K562 (cell line): ENCODE data around the gene DHX40. TPM values are rescaled to one million over a fixed set of nuclear protein-coding genes. Genes with fewer than 3 reads are reported as not detected.

Source experiments
- CTCF ChIP-seq, 3 experiments: IDR thresholded peaks in 2 of 3; conservative IDR thresholded peaks in 1 of 3; 2 replicates each; pipeline ENCODE4 v1.5.1; 2011 to 2012; ENCODE audit warnings: low read length in 3 of 3, mild to moderate bottlenecking in 3 of 3, control low read depth in 2 of 3, improper control_type of control experiment in 1 of 3, inconsistent platforms in 1 of 3, low read depth in 1 of 3, mixed read lengths in 1 of 3, moderate library complexity in 1 of 3; ENCODE audit not compliant: insufficient read depth in 2 of 3
- FOXK2 ChIP-seq, 2 experiments: fragments of 450-650 bp; IDR thresholded peaks in 1 of 2; conservative IDR thresholded peaks in 1 of 2; 2 replicates each; pipeline ENCODE4 v1.6.1; 2016; ENCODE audit warnings: low read depth in 2 of 2, mild to moderate bottlenecking in 1 of 2
- FOXM1 ChIP-seq, 2 experiments: fragments of 450-650 bp in 1 of 2; sonication (generic) in 1 of 2; formaldehyde crosslinking in 1 of 2; IDR thresholded peaks; 2 replicates each; pipeline versions ENCODE4 v1.6.1 to v1.9.0; 2017 to 2022; ENCODE audit warnings: low read depth in 2 of 2, mild to moderate bottlenecking in 2 of 2, missing genetic modification reagents in 1 of 2, moderate library complexity in 1 of 2
- FOXP4 ChIP-seq: sonication (generic); formaldehyde crosslinking; IDR thresholded peaks from 2 replicates; pipeline ENCODE4 v1.8.0; 2022; ENCODE audit warnings: mild to moderate bottlenecking, missing genetic modification reagents, borderline replicate concordance
- KDM1A ChIP-seq, 2 experiments: fragments of 450-650 bp; IDR thresholded peaks; 2 replicates each; pipeline ENCODE4 v1.6.1; 2016; ENCODE audit warnings: mild to moderate bottlenecking in 2 of 2
- REST ChIP-seq, 2 experiments: fragments of 450-650 bp; formaldehyde crosslinking in 1 of 2; IDR thresholded peaks; 2 replicates each; pipeline versions ENCODE4 v1.4.0 to v1.6.1; 2014 to 2020; ENCODE audit warnings: mild to moderate bottlenecking in 2 of 2, borderline replicate concordance in 1 of 2, low read depth in 1 of 2
- TOE1 ChIP-seq, 2 experiments: fragments of 450-650 bp in 1 of 2; sonication (generic) in 1 of 2; formaldehyde crosslinking in 1 of 2; IDR thresholded peaks; 2 replicates each; pipeline versions ENCODE4 v1.7.1 to v1.8.0; 2016 to 2022; ENCODE audit warnings: borderline replicate concordance in 2 of 2, mild to moderate bottlenecking in 2 of 2, antibody characterized with exemption in 1 of 2, inconsistent platforms in 1 of 2, low read depth in 1 of 2, missing genetic modification reagents in 1 of 2, moderate library complexity in 1 of 2
- ZFP36 ChIP-seq: fragments of 150-350 bp; IDR thresholded peaks from 2 replicates; pipeline ENCODE4 v1.6.1; 2018; ENCODE audit warnings: low read length, low read depth; ENCODE audit not compliant: partially characterized antibody
- polyA plus RNA-seq, 8 experiments: library from polyadenylated mRNA; depleted of rRNA in 4 of 8; stranded (reverse) in 5 of 8; unstranded in 3 of 8; fragments of >200 nt; fragmentation: Nextera tagmentation in 2 of 8; fragmentation: Illumina TruSeq in 1 of 8; extraction: Ambion mirVana in 2 of 8; extraction: Trizol in 1 of 8; gene quantifications; 2 replicates each; pipeline versions ENCODE4 v1.2.1 to v1.2.3, GENCODE V29; 2011 to 2014; ENCODE audit warnings: inconsistent platforms in 1 of 8, missing spikeins in 1 of 8
- total RNA-seq, 7 experiments: library from RNA; depleted of rRNA in 6 of 7; stranded (reverse); fragments of >200 nt in 6 of 7; fragmentation: Illumina TruSeq in 2 of 7; extraction: Trizol in 2 of 7; gene quantifications; 2 replicates each; pipeline versions ENCODE4 v1.2.1 to v1.2.3, GENCODE V29; 2011 to 2021; ENCODE audit warnings: low replicate concordance in 1 of 7

The DHX40 gene
- total and polyA plus RNA-seq, 9 of the 15 experiments (the other 6 are each of a cell fraction or from before 2014, with no cell fraction given), result 7.2 to 38.6 (median 18.7) TPM

GRCh38 chr17:59561042-59561441 lies 4.4 kb upstream of the DHX40 start (continued):
- TF ChIP-seq REST (IDR thresholded peaks at IDR 0.05; ENCODE audit: borderline replicate concordance), result peak; percentile 36; the same call in 1 of the 2 replicates
- no peak for TF ChIP-seq REST (CRISPR knock-in tag; IDR thresholded peaks at IDR 0.05; ENCODE audit: low read depth)
- no peak for TF ChIP-seq TOE1 (IDR thresholded peaks at IDR 0.05; ENCODE audit: borderline replicate concordance)
- no peak for TF ChIP-seq TOE1 (CRISPR knock-in tag; IDR thresholded peaks at IDR 0.05; ENCODE audit: borderline replicate concordance, low read depth)
- TF ChIP-seq KDM1A (IDR thresholded peaks at IDR 0.05), result 0 out of 4 replicates have a peak, but pooled peaks of 1 of the 2 experiments have one; percentile 37
- peak; percentile 19 for TF ChIP-seq ZFP36
- TF ChIP-seq CTCF (IDR thresholded peaks at IDR 0.05 in 2 of 3, conservative IDR thresholded peaks at IDR 0.05 in 1 of 3; ENCODE audit: insufficient read depth in 2 of 3, low read depth in 1 of 3, low read length in 3 of 3), result peak; percentile 48 to 74 (median 65)
- 0 out of 4 replicates have a peak, but pooled peaks of 1 of the 2 experiments have one; percentile 45 for TF ChIP-seq FOXK2 (conservative IDR thresholded peaks at IDR 0.05 in 1 of 2, IDR thresholded peaks at IDR 0.05 in 1 of 2; ENCODE audit: low read depth in 2 of 2)
- no peak for TF ChIP-seq FOXM1 (IDR thresholded peaks at IDR 0.05; ENCODE audit: low read depth)
- TF ChIP-seq FOXM1 (CRISPR knock-in tag; IDR thresholded peaks at IDR 0.05; ENCODE audit: low read depth), result no peak
- TF ChIP-seq FOXP4, result 0 out of 2 replicates have a peak, but pooled peaks have one; percentile 32
